ENCODE measurements around the gene KCND2.

- no peak for TF ChIP-seq CTCF (conservative IDR thresholded peaks at IDR 0.05; ENCODE audit: low read depth, low read length)
- no peak for TF ChIP-seq EZH2 (IDR thresholded peaks at IDR 0.05; ENCODE audit: low read length, unreplicated experiment)
These were observed 31.0 kb upstream of the KCND2 start for GRCh38 chr7:120241973-120242372.

Data from PC-3 (cell line).